ENCODE data around the gene CHRM3. TPM values are rescaled to one million over a fixed set of nuclear protein-coding genes. Genes with fewer than 3 reads are reported as not detected.

The CHRM3 gene
- total RNA-seq, 1 donor from 2014 or later: 3.4 TPM

GRCh38 chr1:239394107-239394506, 7.7 kb downstream of the CHRM3 start:
- no peak for DNase-seq (ENCODE audit: extremely low read depth, low read depth, low spot score)

GRCh38 chr1:239413916-239414315, 27.5 kb downstream of the CHRM3 start:
- no peak for DNase-seq (ENCODE audit: extremely low read depth, low read depth, low spot score)

GRCh38 chr1:239417221-239417620, 30.9 kb downstream of the CHRM3 start:
- no peak for DNase-seq (ENCODE audit: extremely low read depth, low read depth, low spot score)

- no peak for DNase-seq (ENCODE audit: extremely low read depth, low read depth, low spot score)
Observed at GRCh38 chr1:239417986-239418640, 31.7 kb downstream of the CHRM3 start.

- DNase-seq (ENCODE audit: extremely low read depth, low read depth, low spot score): no peak
Observed at GRCh38 chr1:239418681-239419080, 32.3 kb downstream of the CHRM3 start.

GRCh38 chr1:239421811-239422210, 35.4 kb downstream of the CHRM3 start:
- DNase-seq (ENCODE audit: extremely low read depth, low read depth, low spot score): no peak

GRCh38 chr1:239422818-239423217, 36.5 kb downstream of the CHRM3 start:
- DNase-seq (ENCODE audit: extremely low read depth, low read depth, low spot score): no peak

- no peak for DNase-seq (ENCODE audit: extremely low read depth, low read depth, low spot score)
Observed at GRCh38 chr1:239426821-239427475, 40.6 kb downstream of the CHRM3 start.

- DNase-seq (ENCODE audit: extremely low read depth, low read depth, low spot score): no peak
Observed at GRCh38 chr1:239427712-239428111, 41.3 kb downstream of the CHRM3 start.

- DNase-seq (ENCODE audit: extremely low read depth, low read depth, low spot score): no peak
Observed at GRCh38 chr1:239428120-239428710, 41.8 kb downstream of the CHRM3 start.

- no peak for DNase-seq (ENCODE audit: extremely low read depth, low read depth, low spot score)
Observed at GRCh38 chr1:239429163-239429562, 42.8 kb downstream of the CHRM3 start.

GRCh38 chr1:239432255-239432654, 45.9 kb downstream of the CHRM3 start:
- no peak for DNase-seq (ENCODE audit: extremely low read depth, low read depth, low spot score)

- no peak for DNase-seq (ENCODE audit: extremely low read depth, low read depth, low spot score)
Observed at GRCh38 chr1:239434181-239434580, 47.8 kb downstream of the CHRM3 start.

Data from glomerular endothelial cell (primary cell).